ENCODE measurements around the gene MIPEP. TPM values are rescaled to one million over a fixed set of nuclear protein-coding genes. Genes with fewer than 3 reads are reported as not detected.
A peak's percentile ranks its signal among the peaks of the same experiment; 100 is the strongest.
"Not testable (repeated sequence)": the region's sequence is repeated elsewhere in the genome, so short reads cannot be mapped to it uniquely, and the experiment has no call there.

MIPEP gene
- total RNA-seq, 1 donor from 2014 or later, result 19.6 TPM

GRCh38 chr13:23898101-23898500 is 8.9 kb upstream of the MIPEP start:
- no peaks in the 10 kb centered on the region for H3K27me3 Mint-ChIP-seq (ENCODE audit: low read depth)
- no peak overlapping the region for H3K4me3 Mint-ChIP-seq
- TF ChIP-seq CTCF (conservative IDR thresholded peaks at IDR 0.05), result no peak
- H3K27ac Mint-ChIP-seq (ENCODE audit: unreplicated experiment), result no peak overlapping the region
- H3K4me1 Mint-ChIP-seq, result peaks cover 30% of the 10 kb centered on the region
- no peaks in the 10 kb centered on the region for H3K36me3 Mint-ChIP-seq (ENCODE audit: low read depth)
- no peak for DNase-seq (ENCODE audit: low read depth, low spot score)
- no peaks in the 10 kb centered on the region for H3K9me3 Mint-ChIP-seq

GRCh38 chr13:23897452-23897919 is 8.3 kb upstream of the MIPEP start, which contains the start of gene C1QTNF9B:
Gene C1QTNF9B, minus strand, starts transcription at chr13:23897502.
- H3K27me3 Mint-ChIP-seq (ENCODE audit: low read depth); DNase-seq (ENCODE audit: low read depth, low spot score): not testable (repeated sequence)

GRCh38 chr13:23894746-23895145 is 5.5 kb upstream of the MIPEP start:
- DNase-seq (ENCODE audit: low read depth, low spot score); H3K36me3 Mint-ChIP-seq (ENCODE audit: low read depth); H3K27ac Mint-ChIP-seq (ENCODE audit: unreplicated experiment); H3K9me3 Mint-ChIP-seq; H3K27me3 Mint-ChIP-seq (ENCODE audit: low read depth); H3K4me3 Mint-ChIP-seq: not testable (repeated sequence)
- H3K4me1 Mint-ChIP-seq, result peaks cover 14% of the 10 kb centered on the region

More at GRCh38 chr13:23897452-23897919, 8.3 kb upstream of the MIPEP start, which contains the start of gene C1QTNF9B:
- not testable (repeated sequence) for H3K9me3 Mint-ChIP-seq; H3K4me3 Mint-ChIP-seq; H3K36me3 Mint-ChIP-seq (ENCODE audit: low read depth)
- peak within 1 kb of the TSS; percentile 16 for H3K27ac Mint-ChIP-seq (ENCODE audit: unreplicated experiment)
- peaks cover 24% of the 10 kb centered on the region for H3K4me1 Mint-ChIP-seq

GRCh38 chr13:23893791-23894190 is 4.6 kb upstream of the MIPEP start:
- not testable (repeated sequence) for H3K4me3 Mint-ChIP-seq; H3K27ac Mint-ChIP-seq (ENCODE audit: unreplicated experiment); DNase-seq (ENCODE audit: low read depth, low spot score); H3K27me3 Mint-ChIP-seq (ENCODE audit: low read depth); H3K9me3 Mint-ChIP-seq; H3K36me3 Mint-ChIP-seq (ENCODE audit: low read depth)
- H3K4me1 Mint-ChIP-seq, result peaks cover 13% of the 10 kb centered on the region

GRCh38 chr13:23889615-23890607 is 711 bp upstream of the MIPEP start:
- Mint-ChIP-seq H3K9me3 (no peaks in the 10 kb centered on the region), H3K4me3 (peak overlapping the region; percentile 89), H3K36me3 (ENCODE audit: low read depth) (peaks cover 2% of the 10 kb centered on the region), H3K4me1 (peaks cover 28% of the 10 kb centered on the region), H3K27me3 (ENCODE audit: low read depth) (no peaks in the 10 kb centered on the region), H3K27ac (ENCODE audit: unreplicated experiment) (peak overlapping the region; percentile 24)
- no peak for DNase-seq (ENCODE audit: low read depth, low spot score)
- peak; percentile 44 for TF ChIP-seq CTCF (conservative IDR thresholded peaks at IDR 0.05)

- not testable (repeated sequence) for H3K36me3 Mint-ChIP-seq (ENCODE audit: low read depth); H3K27ac Mint-ChIP-seq (ENCODE audit: unreplicated experiment); H3K27me3 Mint-ChIP-seq (ENCODE audit: low read depth); H3K9me3 Mint-ChIP-seq; H3K4me3 Mint-ChIP-seq; DNase-seq (ENCODE audit: low read depth, low spot score)
- H3K4me1 Mint-ChIP-seq, result peaks cover 17% of the 10 kb centered on the region
Observed at GRCh38 chr13:23884361-23884760, 4.8 kb downstream of the MIPEP start.

- Mint-ChIP-seq H3K27ac (ENCODE audit: unreplicated experiment) (no peak overlapping the region), H3K4me1 (peaks cover 12% of the 10 kb centered on the region), H3K36me3 (ENCODE audit: low read depth) (peaks cover 7% of the 10 kb centered on the region), H3K9me3 (no peaks in the 10 kb centered on the region), H3K4me3 (no peak overlapping the region), H3K27me3 (ENCODE audit: low read depth) (no peaks in the 10 kb centered on the region)
- DNase-seq (ENCODE audit: low read depth, low spot score), result no peak
- TF ChIP-seq CTCF (conservative IDR thresholded peaks at IDR 0.05), result no peak
Observed at GRCh38 chr13:23883255-23883654, 5.9 kb downstream of the MIPEP start.

- not testable (repeated sequence) for H3K4me1 Mint-ChIP-seq; H3K27me3 Mint-ChIP-seq (ENCODE audit: low read depth); DNase-seq (ENCODE audit: low read depth, low spot score); H3K9me3 Mint-ChIP-seq; H3K27ac Mint-ChIP-seq (ENCODE audit: unreplicated experiment); H3K36me3 Mint-ChIP-seq (ENCODE audit: low read depth); H3K4me3 Mint-ChIP-seq
Observed at GRCh38 chr13:23881402-23881800, 7.8 kb downstream of the MIPEP start.

- H3K4me3 Mint-ChIP-seq; H3K27me3 Mint-ChIP-seq (ENCODE audit: low read depth); DNase-seq (ENCODE audit: low read depth, low spot score); H3K9me3 Mint-ChIP-seq; H3K4me1 Mint-ChIP-seq; H3K36me3 Mint-ChIP-seq (ENCODE audit: low read depth): not testable (repeated sequence)
- H3K27ac Mint-ChIP-seq (ENCODE audit: unreplicated experiment), result peak overlapping the region; percentile 16
Observed at GRCh38 chr13:23880493-23881401, 8.5 kb downstream of the MIPEP start.
